Osteocyte (in vitro differentiated cells): Measurements from ENCODE around the gene IRF6. TPM values are rescaled to one million over a fixed set of nuclear protein-coding genes. Genes with fewer than 3 reads are reported as not detected.

ENCODE experiments used
- DNase-seq: peaks from one replicate; pipeline ENCODE4 v3.0.0; 2021; ENCODE audit warnings: mixed read lengths; ENCODE audit not compliant: unreplicated experiment; ENCODE audit errors: extremely low spot score
- H3K27ac Mint-ChIP-seq: one replicate; pipeline ENCODE4 v1.8.0; 2021; ENCODE audit warnings: mild to moderate bottlenecking, mixed read lengths; ENCODE audit not compliant: unreplicated experiment
- H3K27me3 Mint-ChIP-seq: one replicate; pipeline ENCODE4 v1.8.0; 2021; ENCODE audit warnings: mixed read lengths; ENCODE audit not compliant: unreplicated experiment
- H3K36me3 Mint-ChIP-seq: one replicate; pipeline ENCODE4 v1.8.0; 2021; ENCODE audit warnings: mixed read lengths; ENCODE audit not compliant: unreplicated experiment
- H3K4me1 Mint-ChIP-seq: one replicate; pipeline ENCODE4 v1.8.0; 2021; ENCODE audit warnings: mixed read lengths; ENCODE audit not compliant: unreplicated experiment
- H3K4me3 Mint-ChIP-seq: one replicate; pipeline ENCODE4 v1.8.0; 2021; ENCODE audit warnings: mild to moderate bottlenecking, moderate library complexity, mixed read lengths; ENCODE audit not compliant: unreplicated experiment
- H3K9me3 Mint-ChIP-seq: one replicate; pipeline ENCODE4 v1.8.0; 2021; ENCODE audit warnings: mixed read lengths; ENCODE audit not compliant: unreplicated experiment
- total RNA-seq: library from RNA; stranded (reverse); gene quantifications from 2 replicates; pipeline ENCODE4 v1.2.1, GENCODE V29; 2021
- TF ChIP-seq, protein P1 (sequence below): fragments of 200-600 bp; sonication (generic); IDR thresholded peaks from 2 replicates; pipeline ENCODE4 v1.5.0; 2021; ENCODE audit warnings: antibody characterized with exemption, mild to moderate bottlenecking, moderate library complexity

Gene IRF6
- total RNA-seq, 1 donor from 2014 or later: not detected

DNA sequence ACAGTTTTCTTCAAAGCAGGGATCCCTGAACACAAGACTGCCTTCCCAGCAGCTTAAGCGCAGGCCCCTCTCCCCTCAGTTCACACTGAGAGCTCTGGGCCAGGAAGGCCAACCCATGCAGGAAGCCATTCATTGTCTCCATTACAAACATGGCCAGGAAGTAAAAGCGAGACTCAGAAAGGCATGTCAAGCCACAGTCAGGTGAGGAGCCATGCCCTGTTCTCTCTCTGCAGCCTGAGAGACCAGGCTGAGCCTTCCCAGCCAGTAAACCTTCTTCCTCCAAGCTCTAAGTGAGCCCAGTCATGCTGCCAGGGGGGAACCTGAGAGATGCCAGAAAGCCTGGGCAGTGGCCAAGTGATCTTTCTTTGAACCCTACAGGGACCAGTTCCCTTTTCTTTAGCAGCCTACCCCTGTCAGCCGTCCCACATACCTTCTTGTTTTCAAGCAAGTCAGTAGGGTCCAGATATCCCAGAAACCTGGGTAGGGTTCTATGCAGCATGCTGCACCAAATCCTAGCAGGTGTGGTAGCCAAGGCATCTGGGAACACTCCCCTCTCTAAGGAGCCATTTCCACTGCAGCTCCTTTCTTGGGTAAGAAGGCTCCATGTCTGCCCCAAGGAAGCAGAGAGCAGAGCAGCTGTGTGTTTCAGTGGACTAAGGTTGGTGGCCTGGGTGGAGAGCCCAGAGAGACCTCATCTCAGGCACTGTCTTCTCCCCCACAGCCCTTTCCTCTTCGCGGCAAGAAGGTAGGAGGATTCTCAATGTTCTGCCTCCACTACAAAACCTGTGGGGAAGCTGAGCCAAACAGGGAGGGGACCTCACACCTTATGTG is 49.1 kb downstream of the IRF6 start:
- peaks cover 7% of the 10 kb centered on the region for H3K4me1 Mint-ChIP-seq
- no peaks in the 10 kb centered on the region for H3K36me3 Mint-ChIP-seq
- H3K27ac Mint-ChIP-seq: no peak overlapping the region
- peaks cover 65% of the 10 kb centered on the region for H3K27me3 Mint-ChIP-seq
- DNase-seq: no peak
- H3K4me3 Mint-ChIP-seq: no peak overlapping the region
- TF ChIP-seq, protein P1, sequence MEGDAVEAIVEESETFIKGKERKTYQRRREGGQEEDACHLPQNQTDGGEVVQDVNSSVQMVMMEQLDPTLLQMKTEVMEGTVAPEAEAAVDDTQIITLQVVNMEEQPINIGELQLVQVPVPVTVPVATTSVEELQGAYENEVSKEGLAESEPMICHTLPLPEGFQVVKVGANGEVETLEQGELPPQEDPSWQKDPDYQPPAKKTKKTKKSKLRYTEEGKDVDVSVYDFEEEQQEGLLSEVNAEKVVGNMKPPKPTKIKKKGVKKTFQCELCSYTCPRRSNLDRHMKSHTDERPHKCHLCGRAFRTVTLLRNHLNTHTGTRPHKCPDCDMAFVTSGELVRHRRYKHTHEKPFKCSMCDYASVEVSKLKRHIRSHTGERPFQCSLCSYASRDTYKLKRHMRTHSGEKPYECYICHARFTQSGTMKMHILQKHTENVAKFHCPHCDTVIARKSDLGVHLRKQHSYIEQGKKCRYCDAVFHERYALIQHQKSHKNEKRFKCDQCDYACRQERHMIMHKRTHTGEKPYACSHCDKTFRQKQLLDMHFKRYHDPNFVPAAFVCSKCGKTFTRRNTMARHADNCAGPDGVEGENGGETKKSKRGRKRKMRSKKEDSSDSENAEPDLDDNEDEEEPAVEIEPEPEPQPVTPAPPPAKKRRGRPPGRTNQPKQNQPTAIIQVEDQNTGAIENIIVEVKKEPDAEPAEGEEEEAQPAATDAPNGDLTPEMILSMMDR: no peak
- no peaks in the 10 kb centered on the region for H3K9me3 Mint-ChIP-seq

DNA sequence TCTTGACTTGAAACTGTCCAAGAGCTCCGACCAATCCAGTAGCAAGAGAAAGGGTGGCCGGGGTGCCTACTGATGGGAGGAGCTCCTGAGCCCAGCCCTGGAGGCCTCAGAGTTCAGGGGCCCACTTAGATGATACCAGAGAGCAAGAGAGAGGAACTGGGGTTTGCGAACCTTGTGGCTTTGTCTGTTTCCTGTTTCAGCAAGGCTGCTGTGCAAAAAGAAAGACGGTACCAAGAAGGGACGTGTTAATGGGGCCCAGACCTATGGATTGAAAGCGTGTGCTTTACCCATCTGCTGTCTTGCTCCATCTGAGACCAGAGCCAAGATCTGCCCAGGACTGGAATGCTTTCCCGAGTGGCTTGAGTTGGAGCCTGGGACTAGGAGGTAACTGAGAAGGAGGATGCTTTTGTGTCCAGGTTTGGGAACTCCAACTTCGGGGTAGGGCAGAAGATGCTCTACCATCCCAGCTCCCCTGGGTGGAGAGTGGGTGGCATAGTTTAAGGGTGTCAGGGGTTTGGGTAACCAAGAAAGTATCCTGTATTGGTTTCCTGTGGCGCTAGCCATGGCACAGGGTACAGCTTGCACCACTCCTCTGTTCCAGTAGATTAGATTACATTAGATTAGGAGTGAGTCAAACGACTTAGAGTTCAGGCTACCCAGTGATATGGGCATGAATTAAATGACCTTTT is 49.9 kb downstream of the IRF6 start, which contains the start of gene TRAF3IP3:
TRAF3IP3 (plus strand) TSS at position 128 of the 689 bp plus-strand sequence. CDS start 3,987 bp downstream, outside the sequence.
- H3K9me3 Mint-ChIP-seq: no peaks in the 10 kb centered on the region
- no peak for DNase-seq
- H3K36me3 Mint-ChIP-seq: no peaks in the 10 kb centered on the region
- peaks cover 7% of the 10 kb centered on the region for H3K4me1 Mint-ChIP-seq
- H3K27ac Mint-ChIP-seq: no peak within 1 kb of the TSS
- TF ChIP-seq, protein P1: no peak
- H3K27me3 Mint-ChIP-seq: peaks cover 65% of the 10 kb centered on the region
- no peak within 1 kb of the TSS for H3K4me3 Mint-ChIP-seq

DNA sequence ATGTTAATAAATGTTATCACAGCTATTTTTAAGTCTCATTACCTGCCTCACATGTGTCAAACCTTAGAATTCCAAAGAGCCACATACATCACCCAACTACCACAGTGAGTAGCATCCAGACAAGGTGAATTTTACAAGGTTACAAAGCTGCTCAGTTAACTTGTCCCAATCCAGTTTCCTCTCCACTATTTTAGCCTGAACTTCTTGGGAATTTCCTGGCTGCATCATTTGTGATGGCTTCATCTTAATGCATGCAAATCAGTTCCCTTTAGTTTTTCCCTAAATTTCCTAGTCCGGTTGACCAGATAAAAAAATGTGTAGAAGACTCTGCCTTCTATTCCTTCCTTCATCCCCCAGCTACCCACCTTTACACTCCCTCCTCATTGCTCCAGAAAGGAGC is 50.7 kb downstream of the IRF6 start:
- Mint-ChIP-seq H3K27me3 (peaks cover 69% of the 10 kb centered on the region), H3K36me3 (no peaks in the 10 kb centered on the region), H3K9me3 (no peaks in the 10 kb centered on the region), H3K4me3 (no peak overlapping the region), H3K27ac (no peak overlapping the region), H3K4me1 (peaks cover 7% of the 10 kb centered on the region)
- no peak for DNase-seq
- TF ChIP-seq, protein P1: no peak

DNA sequence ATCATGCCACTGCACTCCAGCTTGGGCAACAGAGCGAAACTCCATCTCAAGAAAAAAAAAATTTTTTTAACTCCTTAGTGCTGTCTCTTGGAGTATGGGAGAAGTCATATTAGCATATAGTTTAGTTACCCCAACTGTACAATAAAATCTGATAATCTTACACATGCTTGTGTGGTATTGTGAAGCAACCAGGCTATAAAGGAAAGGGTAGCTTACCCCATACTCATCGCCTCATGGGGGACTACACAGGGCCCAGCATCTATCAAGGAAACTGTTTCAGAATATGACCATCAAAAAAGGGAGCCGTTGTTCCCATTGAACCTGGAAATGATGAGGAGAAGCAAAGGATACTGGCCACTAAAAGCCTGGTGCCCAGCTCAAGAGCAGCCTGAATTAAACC is 53.1 kb downstream of the IRF6 start:
- DNase-seq: no peak
- peaks cover 53% of the 10 kb centered on the region for H3K27me3 Mint-ChIP-seq
- H3K4me3 Mint-ChIP-seq: no peak overlapping the region
- H3K27ac Mint-ChIP-seq: no peak overlapping the region
- H3K36me3 Mint-ChIP-seq: no peaks in the 10 kb centered on the region
- peaks cover 13% of the 10 kb centered on the region for H3K4me1 Mint-ChIP-seq
- TF ChIP-seq, protein P1: no peak
- H3K9me3 Mint-ChIP-seq: no peaks in the 10 kb centered on the region

DNA sequence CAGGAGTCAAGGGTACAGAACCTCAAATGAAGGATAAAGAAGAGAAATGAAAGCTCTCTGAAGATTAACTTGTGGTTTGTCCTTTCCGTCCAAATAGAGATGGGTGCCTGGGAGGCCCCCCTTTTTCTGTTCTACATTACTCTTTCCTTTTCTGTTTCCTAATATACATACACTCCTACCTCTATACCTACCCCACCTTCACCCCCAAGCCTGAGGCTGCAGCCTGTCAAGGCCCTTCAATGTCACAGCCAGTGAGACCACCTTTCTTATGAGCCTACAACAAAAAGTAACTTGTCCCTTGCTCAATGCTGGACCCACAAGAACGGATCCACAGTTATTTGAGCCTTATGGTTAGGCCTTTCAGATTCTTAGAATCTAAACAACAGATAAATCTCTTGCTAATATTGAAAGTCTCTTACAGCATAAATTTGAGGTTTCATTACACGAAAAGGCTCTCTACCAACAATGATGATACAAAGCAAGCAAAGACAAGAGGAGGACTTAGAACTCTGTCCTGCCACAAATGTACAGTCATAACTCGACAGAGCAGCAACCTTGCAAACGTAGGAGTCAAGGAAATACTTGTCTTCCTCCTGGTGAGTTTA is 54.2 kb downstream of the IRF6 start:
- Mint-ChIP-seq H3K9me3 (no peaks in the 10 kb centered on the region), H3K27me3 (peaks cover 51% of the 10 kb centered on the region), H3K4me1 (peaks cover 16% of the 10 kb centered on the region), H3K27ac (no peak overlapping the region), H3K36me3 (no peaks in the 10 kb centered on the region), H3K4me3 (no peak overlapping the region)
- no peak for DNase-seq
- TF ChIP-seq, protein P1: no peak
